Neural crest cell (in vitro differentiated cells): Measurements from ENCODE around the gene PRKCB. TPM values are rescaled to one million over a fixed set of nuclear protein-coding genes. Genes with fewer than 3 reads are reported as not detected.

Source experiments
- DNase-seq: peaks from one replicate; pipeline ENCODE4 v3.0.0; 2021; ENCODE audit warnings: low read depth, mixed read lengths, low spot score
- H3K27ac Mint-ChIP-seq: one replicate; pipeline ENCODE4 v1.8.0; 2021; ENCODE audit warnings: mild to moderate bottlenecking, mixed read lengths; ENCODE audit not compliant: unreplicated experiment
- H3K27me3 Mint-ChIP-seq: 2 replicates; pipeline ENCODE4 v1.8.0; 2021; ENCODE audit warnings: low read depth, mild to moderate bottlenecking, mixed read lengths
- H3K36me3 Mint-ChIP-seq: 2 replicates; pipeline ENCODE4 v1.8.0; 2021; ENCODE audit warnings: low read depth, mild to moderate bottlenecking, mixed read lengths
- H3K4me1 Mint-ChIP-seq: 2 replicates; pipeline ENCODE4 v1.8.0; 2021; ENCODE audit warnings: mixed read lengths
- H3K4me3 Mint-ChIP-seq: one replicate; pipeline ENCODE4 v1.8.0; 2021; ENCODE audit warnings: mild to moderate bottlenecking, mixed read lengths
- H3K9me3 Mint-ChIP-seq: 2 replicates; pipeline ENCODE4 v1.8.0; 2021; ENCODE audit warnings: mixed read lengths
- CTCF ChIP-seq: fragments of 200-600 bp; sonication (generic); conservative IDR thresholded peaks from 2 replicates; pipeline ENCODE4 v1.5.0; 2021; ENCODE audit warnings: antibody characterized with exemption, mild to moderate bottlenecking
- total RNA-seq: library from RNA; stranded (reverse); gene quantifications from 2 replicates; pipeline ENCODE4 v1.2.1, GENCODE V29; 2021

Gene PRKCB
- total RNA-seq, 1 donor from 2014 or later: 0.77 TPM

GRCh38 chr16:24009098-24009497 is 173.3 kb downstream of the PRKCB start:
- Mint-ChIP-seq H3K4me3 (no peak overlapping the region), H3K36me3 (no peaks in the 10 kb centered on the region), H3K4me1 (no peaks in the 10 kb centered on the region), H3K27me3 (peaks cover 29% of the 10 kb centered on the region), H3K9me3 (no peaks in the 10 kb centered on the region), H3K27ac (no peak overlapping the region)
- TF ChIP-seq CTCF: no peak
- DNase-seq: no peak

GRCh38 chr16:24009955-24010354 is 174.2 kb downstream of the PRKCB start:
- TF ChIP-seq CTCF: no peak
- no peaks in the 10 kb centered on the region for H3K4me1 Mint-ChIP-seq
- H3K4me3 Mint-ChIP-seq: no peak overlapping the region
- H3K9me3 Mint-ChIP-seq: no peaks in the 10 kb centered on the region
- H3K27ac Mint-ChIP-seq: no peak overlapping the region
- H3K36me3 Mint-ChIP-seq: no peaks in the 10 kb centered on the region
- DNase-seq: no peak
- H3K27me3 Mint-ChIP-seq: peaks cover 29% of the 10 kb centered on the region

- Mint-ChIP-seq H3K27me3 (peaks cover 28% of the 10 kb centered on the region), H3K4me3 (no peak overlapping the region), H3K4me1 (no peaks in the 10 kb centered on the region), H3K27ac (no peak overlapping the region), H3K9me3 (no peaks in the 10 kb centered on the region), H3K36me3 (no peaks in the 10 kb centered on the region)
- peak; percentile 61 for DNase-seq
- TF ChIP-seq CTCF: peak; percentile 85
Observed at GRCh38 chr16:24010440-24011089, 174.8 kb downstream of the PRKCB start.

GRCh38 chr16:24011237-24011636 is 175.5 kb downstream of the PRKCB start:
- no peak for TF ChIP-seq CTCF
- no peaks in the 10 kb centered on the region for H3K9me3 Mint-ChIP-seq
- H3K4me3 Mint-ChIP-seq: no peak overlapping the region
- no peak overlapping the region for H3K27ac Mint-ChIP-seq
- peaks cover 23% of the 10 kb centered on the region for H3K27me3 Mint-ChIP-seq
- no peaks in the 10 kb centered on the region for H3K4me1 Mint-ChIP-seq
- H3K36me3 Mint-ChIP-seq: no peaks in the 10 kb centered on the region
- no peak for DNase-seq

- no peak overlapping the region for H3K4me3 Mint-ChIP-seq
- H3K27ac Mint-ChIP-seq: no peak overlapping the region
- H3K27me3 Mint-ChIP-seq: peaks cover 14% of the 10 kb centered on the region
- H3K9me3 Mint-ChIP-seq: no peaks in the 10 kb centered on the region
- DNase-seq: no peak
- H3K36me3 Mint-ChIP-seq: no peaks in the 10 kb centered on the region
- H3K4me1 Mint-ChIP-seq: no peaks in the 10 kb centered on the region
- no peak for TF ChIP-seq CTCF
Observed at GRCh38 chr16:24013054-24013636, 177.4 kb downstream of the PRKCB start.
